ENCODE data around the gene SAMD11. TPM values are rescaled to one million over a fixed set of nuclear protein-coding genes. Genes with fewer than 3 reads are reported as not detected.

Gene SAMD11
- total RNA-seq, 1 experiment from 2014 or later: 256 TPM

DNA sequence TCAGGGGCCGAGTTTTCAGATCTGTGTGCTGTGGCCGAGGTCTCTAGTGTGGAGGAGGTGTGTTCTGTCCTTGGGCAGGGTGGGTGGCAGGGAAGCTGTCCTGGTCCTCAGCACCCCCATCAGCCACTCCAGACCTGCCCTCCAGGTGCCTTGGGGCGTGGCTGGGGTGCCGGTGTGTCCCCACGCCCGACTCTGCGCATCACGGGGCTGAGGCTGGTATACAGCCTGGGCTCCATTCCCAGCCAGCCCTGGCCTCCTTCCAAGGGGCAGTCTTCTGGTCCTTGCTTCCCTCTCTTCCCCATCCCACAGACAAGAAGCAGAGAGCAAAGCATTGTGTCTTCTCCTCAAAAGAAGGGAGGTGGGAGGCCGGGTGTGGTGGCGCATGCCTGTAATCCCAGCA is 4.0 kb downstream of the SAMD11 start:
- H3K36me3 ChIP-seq: peaks cover 71% of the 10 kb centered on the region
- H3K9me3 ChIP-seq (replicated peaks): no peaks in the 10 kb centered on the region; the same call in 1 of the 2 replicates
- H3K4me3 ChIP-seq: no peak overlapping the region
- H3K27ac ChIP-seq: no peak overlapping the region
- H3K27me3 ChIP-seq (replicated peaks): no peaks in the 10 kb centered on the region
- peaks cover 34% of the 10 kb centered on the region for H3K4me1 ChIP-seq (replicated peaks)
- no peak for DNase-seq (ENCODE audit: low read depth in 1 of 2, low spot score in 2 of 2)

DNA sequence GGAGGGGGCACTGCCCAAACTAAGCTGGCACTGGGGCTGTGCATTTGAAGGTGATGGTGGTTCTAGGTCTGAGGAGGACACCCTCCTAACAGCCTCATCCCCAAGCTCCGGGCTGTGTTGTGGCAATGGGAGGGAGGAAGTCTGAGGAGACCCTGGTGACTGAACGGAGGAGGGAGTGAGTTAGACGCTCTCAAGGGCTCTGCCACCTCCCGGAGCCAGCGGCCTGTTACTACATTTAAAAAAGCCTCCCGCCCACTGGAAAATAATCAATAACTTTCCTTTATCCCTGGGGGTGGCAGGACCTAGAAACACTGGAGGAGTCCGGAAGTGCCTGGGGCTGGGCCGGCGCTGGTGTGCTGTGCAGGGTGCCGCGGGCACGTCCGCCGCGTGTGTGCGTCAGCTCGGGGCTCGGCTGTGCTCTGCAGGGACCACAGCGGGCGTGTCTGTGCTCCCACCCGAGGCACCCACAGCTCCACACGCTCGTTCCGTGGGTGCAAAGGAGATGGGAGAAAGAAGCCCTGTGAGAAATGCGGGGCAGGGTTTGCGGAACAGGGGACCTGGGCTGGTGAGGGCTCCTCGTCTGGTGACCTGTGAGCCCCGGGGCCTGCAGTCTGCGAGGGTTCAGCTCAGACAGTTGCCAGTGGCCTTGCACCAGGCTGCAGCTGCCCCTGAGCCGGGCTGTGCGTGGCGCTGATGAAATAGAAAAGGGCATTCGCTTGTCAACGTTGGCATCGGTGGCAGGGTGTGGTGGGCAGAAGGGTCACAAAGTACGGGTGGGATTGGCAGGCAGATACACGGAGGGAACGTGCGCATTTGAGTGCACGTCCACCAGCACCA is 5.3 kb downstream of the SAMD11 start:
- no peak for DNase-seq (ENCODE audit: low read depth in 1 of 2, low spot score in 2 of 2)
- peaks cover 21% of the 10 kb centered on the region for H3K4me1 ChIP-seq (replicated peaks)
- H3K9me3 ChIP-seq (replicated peaks): no peaks in the 10 kb centered on the region; the same call in 1 of the 2 replicates
- no peaks in the 10 kb centered on the region for H3K27me3 ChIP-seq (replicated peaks)
- H3K36me3 ChIP-seq: peaks cover 68% of the 10 kb centered on the region
- H3K27ac ChIP-seq: no peak overlapping the region
- H3K4me3 ChIP-seq: no peak overlapping the region

DNA sequence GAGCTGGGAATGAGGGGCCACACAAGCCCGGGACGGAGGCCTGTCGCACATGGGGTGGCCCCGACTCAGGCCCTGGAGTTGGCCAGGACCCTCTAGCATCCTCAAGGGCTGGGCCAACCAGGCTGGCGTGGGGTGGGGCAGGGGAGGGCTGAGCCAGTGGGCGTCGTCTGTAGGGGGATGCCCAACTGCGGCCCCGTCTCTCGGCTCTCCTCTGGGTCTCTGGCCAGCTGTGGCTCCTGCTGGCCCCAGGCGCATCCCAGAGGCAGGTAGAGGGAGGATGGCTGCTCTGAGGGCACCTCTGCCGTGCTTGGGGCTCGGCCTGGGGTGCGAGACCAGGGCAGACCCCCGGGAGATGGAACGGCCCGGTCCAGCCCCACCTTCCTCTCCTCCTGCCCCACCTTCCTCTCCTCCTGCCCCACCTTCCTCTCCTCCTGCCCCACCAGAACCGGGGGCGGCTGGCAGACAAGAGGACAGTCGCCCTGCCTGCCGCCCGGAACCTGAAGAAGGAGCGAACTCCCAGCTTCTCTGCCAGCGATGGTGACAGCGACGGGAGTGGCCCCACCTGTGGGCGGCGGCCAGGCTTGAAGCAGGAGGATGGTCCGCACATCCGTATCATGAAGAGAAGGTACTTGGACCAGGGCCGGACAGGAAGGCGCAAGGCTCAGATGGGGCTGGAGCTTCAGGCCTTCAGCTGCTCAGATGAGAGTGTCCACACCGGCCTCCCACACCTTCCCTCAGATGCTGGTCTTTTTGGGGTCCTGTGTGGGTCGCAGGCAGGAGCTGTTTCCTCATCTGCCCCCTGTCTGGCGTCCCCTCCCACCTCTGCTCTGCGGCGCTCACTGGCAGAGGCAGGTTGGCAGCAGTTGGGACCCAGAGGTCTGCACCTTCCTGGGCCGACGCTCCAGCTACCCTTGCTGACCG is 6.2 kb downstream of the SAMD11 start:
- Histone ChIP-seq H3K27me3 (replicated peaks) (no peaks in the 10 kb centered on the region), H3K4me3 (no peak overlapping the region), H3K9me3 (replicated peaks) (no peaks in the 10 kb centered on the region), H3K27ac (no peak overlapping the region), H3K4me1 (replicated peaks) (peaks cover 16% of the 10 kb centered on the region), H3K36me3 (peaks cover 59% of the 10 kb centered on the region)
- DNase-seq (ENCODE audit: low read depth in 1 of 2, low spot score in 2 of 2): no peak

DNA sequence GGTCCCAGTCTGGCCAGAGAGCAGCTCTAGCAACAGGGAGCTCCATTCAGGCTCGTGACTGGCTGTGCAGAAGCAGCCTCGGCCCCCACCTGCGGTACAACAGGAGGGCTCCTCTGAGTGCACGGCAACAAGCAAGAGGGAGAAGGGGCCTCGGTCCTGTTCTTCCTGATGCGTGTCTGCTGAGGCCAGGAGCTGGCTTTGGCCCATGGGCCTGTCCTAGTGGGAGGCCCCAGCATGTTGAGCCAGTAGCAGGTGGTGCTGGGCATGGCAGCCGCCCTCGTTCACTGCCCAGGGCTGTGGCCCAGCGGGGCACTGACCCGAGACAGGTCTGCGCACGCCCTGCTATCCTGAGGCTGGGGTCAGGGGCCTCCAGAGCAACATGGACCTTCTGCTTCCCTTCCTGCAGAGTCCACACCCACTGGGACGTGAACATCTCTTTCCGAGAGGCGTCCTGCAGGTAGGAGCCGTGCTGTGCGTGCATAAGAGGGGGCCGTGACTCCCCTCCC is 7.0 kb downstream of the SAMD11 start:
- Histone ChIP-seq H3K9me3 (replicated peaks) (no peaks in the 10 kb centered on the region), H3K4me1 (replicated peaks) (peaks cover 19% of the 10 kb centered on the region), H3K36me3 (peaks cover 58% of the 10 kb centered on the region), H3K27ac (no peak overlapping the region), H3K4me3 (no peak overlapping the region), H3K27me3 (replicated peaks) (no peaks in the 10 kb centered on the region)
- no peak for DNase-seq (ENCODE audit: low read depth in 1 of 2, low spot score in 2 of 2)

DNA sequence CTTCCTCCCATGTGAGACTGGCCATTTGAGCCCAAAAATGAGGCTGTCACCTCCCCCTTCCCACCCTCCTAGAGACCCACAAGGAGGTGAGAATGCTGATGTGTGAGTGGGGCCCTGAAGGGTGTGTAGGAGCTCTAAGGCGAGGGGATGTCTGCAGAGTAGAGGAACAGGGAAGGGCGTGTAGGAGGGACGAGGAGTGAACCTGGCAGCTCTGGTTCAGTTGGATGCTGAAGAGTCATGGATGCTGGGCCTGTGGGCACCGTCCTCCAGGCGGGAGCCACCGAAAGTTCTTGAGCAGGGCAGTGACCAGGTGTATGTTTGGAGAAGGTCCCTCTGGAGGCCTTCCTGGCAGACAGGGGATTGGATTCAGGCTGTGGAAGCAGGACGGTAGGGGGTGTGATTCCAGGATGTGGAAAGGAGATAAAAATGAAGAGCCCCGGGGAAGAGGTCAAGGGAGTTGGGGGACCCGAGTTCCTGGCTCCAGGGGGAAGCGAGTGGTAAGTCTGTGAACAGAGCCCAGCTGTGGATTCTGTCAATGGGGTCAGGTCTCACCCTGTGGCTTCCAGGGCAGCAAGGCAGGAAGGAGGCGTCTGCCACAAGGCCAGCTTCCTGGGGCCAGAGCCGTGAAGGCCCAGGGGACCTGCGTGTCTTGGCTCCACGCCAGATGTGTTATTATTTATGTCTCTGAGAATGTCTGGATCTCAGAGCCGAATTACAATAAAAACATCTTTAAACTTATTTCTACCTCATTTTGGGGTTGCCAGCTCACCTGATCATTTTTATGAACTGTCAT is 7.9 kb downstream of the SAMD11 start:
- no peaks in the 10 kb centered on the region for H3K27me3 ChIP-seq (replicated peaks)
- no peaks in the 10 kb centered on the region for H3K9me3 ChIP-seq (replicated peaks)
- H3K27ac ChIP-seq: no peak overlapping the region
- no peak for DNase-seq (ENCODE audit: low read depth in 1 of 2, low spot score in 2 of 2)
- H3K4me3 ChIP-seq: no peak overlapping the region
- H3K36me3 ChIP-seq: peaks cover 51% of the 10 kb centered on the region
- H3K4me1 ChIP-seq (replicated peaks): peaks cover 17% of the 10 kb centered on the region

DNA sequence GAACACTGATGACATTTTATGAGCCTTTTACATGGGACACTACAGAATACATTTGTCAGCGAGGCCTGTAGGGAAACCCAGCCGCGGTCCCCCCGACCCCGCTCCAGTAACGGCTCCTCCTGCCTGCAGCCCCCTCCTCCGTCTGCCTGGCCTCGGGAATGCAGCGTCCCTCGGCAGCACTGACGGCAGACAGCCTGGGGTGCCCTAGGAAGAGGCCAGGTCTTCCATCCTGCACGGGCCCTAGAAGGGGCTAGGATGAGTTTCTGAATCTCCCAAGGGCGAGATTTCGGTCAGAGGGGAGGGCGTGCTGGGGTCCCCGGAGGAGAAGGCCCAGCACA is 8.4 kb downstream of the SAMD11 start:
- Histone ChIP-seq H3K27me3 (replicated peaks) (no peaks in the 10 kb centered on the region), H3K4me1 (replicated peaks) (peaks cover 20% of the 10 kb centered on the region), H3K9me3 (replicated peaks) (no peaks in the 10 kb centered on the region), H3K27ac (no peak overlapping the region), H3K36me3 (peaks cover 50% of the 10 kb centered on the region), H3K4me3 (no peak overlapping the region)
- DNase-seq (ENCODE audit: low read depth in 1 of 2, low spot score in 2 of 2): no peak

DNA sequence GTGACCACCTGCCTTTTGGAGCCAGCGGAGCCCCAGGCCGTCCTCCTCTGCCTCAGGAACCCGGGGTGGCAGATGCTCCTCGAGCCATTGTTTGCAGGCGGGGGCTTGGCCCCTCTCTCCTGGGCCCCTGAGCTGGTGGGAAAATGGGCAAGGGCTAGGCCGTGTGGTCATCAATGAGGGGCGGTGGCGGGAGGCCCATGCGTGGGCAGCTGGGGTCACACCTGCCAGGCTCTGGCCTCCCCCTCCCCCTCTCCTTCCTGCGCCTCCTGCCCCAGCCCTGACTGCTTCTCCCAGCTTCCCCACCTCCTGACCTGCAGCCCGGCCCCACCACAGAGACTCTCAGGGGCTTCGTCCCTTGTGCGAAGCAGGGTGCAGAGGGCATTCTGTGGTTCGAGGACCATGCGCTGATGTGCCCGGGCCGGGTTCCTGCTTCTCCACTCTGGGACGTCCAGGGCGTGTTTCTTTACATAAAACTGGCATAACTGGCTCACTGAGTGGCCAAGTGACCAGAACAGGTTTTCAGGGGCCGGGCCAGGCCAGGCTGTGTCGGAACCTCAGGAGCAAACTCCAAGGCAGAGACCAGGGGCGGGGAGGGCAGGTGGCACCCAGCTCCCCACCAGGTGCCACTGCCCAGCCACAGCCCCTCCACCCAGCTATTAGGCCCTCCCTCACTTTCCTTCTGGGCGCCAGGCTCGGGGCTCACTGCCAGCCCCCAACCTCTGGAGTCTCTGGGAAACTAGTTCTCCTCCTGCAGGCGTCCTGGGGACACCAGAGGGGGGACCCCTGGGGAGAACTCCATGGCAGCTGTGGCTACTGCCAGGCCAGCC is 9.3 kb downstream of the SAMD11 start:
- H3K27ac ChIP-seq: no peak overlapping the region
- peaks cover 46% of the 10 kb centered on the region for H3K36me3 ChIP-seq
- DNase-seq (ENCODE audit: low read depth in 1 of 2, low spot score in 2 of 2): no peak
- no peak overlapping the region for H3K4me3 ChIP-seq
- H3K27me3 ChIP-seq (replicated peaks): no peaks in the 10 kb centered on the region
- H3K9me3 ChIP-seq (replicated peaks): no peaks in the 10 kb centered on the region
- peaks cover 27% of the 10 kb centered on the region for H3K4me1 ChIP-seq (replicated peaks)

DNA sequence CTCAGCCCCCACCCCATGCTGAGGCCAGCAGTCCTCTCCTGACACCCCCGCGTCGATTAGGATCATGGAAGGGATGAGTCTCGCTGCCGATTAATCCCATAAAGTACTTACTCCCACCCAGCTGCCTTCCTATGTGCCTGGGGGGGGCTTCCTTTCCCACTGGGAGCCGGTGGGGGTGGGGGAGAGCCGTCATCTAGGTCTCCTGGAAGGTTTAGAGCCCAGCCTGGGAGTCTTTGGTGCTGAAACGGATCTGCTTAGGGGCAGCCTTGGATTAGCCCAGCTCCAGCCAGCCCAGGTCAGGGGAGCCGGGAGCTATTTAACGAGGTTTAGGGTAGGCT is 9.8 kb downstream of the SAMD11 start:
- no peak for DNase-seq (ENCODE audit: low read depth in 1 of 2, low spot score in 2 of 2)
- Histone ChIP-seq H3K4me3 (no peak overlapping the region), H3K4me1 (replicated peaks) (peaks cover 32% of the 10 kb centered on the region), H3K36me3 (peaks cover 42% of the 10 kb centered on the region), H3K27ac (no peak overlapping the region), H3K9me3 (replicated peaks) (no peaks in the 10 kb centered on the region), H3K27me3 (replicated peaks) (no peaks in the 10 kb centered on the region)

DNA sequence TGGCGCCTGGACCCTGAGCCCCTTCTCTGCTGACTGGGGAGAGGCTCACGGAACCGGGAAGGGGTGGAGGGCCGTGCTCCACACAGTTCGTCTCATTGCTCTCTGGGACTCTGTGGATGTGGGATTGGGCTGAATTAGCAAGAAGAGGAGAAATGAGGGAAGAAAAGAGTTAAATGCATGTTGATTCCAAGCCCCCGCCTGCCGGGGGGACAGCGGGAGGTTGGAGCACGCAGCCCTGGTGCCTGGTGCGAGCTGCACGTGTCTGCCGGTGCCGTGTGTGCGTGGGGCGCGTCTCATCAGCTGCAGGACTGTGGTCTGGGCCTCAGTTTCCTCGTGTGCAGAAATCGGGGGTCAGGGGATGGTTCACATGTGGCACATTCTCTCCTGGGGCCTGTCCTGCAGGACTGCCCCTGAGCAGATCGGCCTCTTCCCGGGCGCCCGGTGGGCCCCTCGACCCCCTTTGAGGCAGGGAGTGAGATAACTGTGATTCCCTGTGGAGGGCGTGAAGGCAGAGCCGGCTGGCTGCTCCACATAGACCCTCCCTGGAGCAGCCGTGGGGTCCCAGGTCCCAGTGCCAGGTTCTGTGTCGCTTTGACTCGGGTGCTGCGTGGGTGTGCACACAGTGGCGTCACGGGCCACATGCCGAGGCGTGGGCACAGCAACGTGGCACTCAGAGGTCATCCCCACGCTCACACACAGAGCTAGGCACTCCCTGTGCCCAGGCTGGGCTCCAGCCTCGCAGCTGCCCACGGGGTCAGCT is 11.4 kb downstream of the SAMD11 start:
- no peak for DNase-seq (ENCODE audit: low read depth in 1 of 2, low spot score in 2 of 2)
- H3K27ac ChIP-seq: no peak overlapping the region
- H3K4me1 ChIP-seq (replicated peaks): peaks cover 47% of the 10 kb centered on the region
- no peak overlapping the region for H3K4me3 ChIP-seq
- H3K27me3 ChIP-seq (replicated peaks): no peaks in the 10 kb centered on the region
- H3K36me3 ChIP-seq: peaks cover 47% of the 10 kb centered on the region
- H3K9me3 ChIP-seq (replicated peaks): no peaks in the 10 kb centered on the region

DNA sequence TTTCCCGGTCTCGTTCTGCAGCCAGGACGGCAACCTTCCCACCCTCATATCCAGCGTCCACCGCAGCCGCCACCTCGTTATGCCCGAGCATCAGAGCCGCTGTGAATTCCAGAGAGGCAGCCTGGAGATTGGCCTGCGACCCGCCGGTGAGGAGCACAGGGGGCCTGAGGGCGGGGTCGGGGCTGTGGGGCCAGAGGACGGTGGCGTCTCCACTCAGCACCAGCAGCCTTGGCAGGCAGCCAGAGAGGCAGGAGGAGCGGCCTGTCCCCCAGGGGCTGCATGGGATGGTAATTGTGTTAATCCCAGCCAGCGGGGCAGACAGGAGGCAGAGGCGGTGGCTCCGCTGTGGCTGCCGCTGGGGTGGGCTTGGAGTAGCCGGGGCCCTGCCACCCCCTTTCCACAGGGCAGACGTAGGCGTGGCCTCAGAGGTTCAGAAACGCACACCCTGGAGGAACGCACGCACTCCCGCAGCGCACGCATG is 12.1 kb downstream of the SAMD11 start:
- peaks cover 4% of the 10 kb centered on the region for H3K9me3 ChIP-seq (replicated peaks)
- H3K4me1 ChIP-seq (replicated peaks): peaks cover 52% of the 10 kb centered on the region
- no peak overlapping the region for H3K4me3 ChIP-seq
- peak; percentile 77 to 93 for DNase-seq (ENCODE audit: low read depth in 1 of 2, low spot score in 2 of 2)
- no peaks in the 10 kb centered on the region for H3K27me3 ChIP-seq (replicated peaks)
- no peak overlapping the region for H3K27ac ChIP-seq
- H3K36me3 ChIP-seq: peaks cover 46% of the 10 kb centered on the region

DNA sequence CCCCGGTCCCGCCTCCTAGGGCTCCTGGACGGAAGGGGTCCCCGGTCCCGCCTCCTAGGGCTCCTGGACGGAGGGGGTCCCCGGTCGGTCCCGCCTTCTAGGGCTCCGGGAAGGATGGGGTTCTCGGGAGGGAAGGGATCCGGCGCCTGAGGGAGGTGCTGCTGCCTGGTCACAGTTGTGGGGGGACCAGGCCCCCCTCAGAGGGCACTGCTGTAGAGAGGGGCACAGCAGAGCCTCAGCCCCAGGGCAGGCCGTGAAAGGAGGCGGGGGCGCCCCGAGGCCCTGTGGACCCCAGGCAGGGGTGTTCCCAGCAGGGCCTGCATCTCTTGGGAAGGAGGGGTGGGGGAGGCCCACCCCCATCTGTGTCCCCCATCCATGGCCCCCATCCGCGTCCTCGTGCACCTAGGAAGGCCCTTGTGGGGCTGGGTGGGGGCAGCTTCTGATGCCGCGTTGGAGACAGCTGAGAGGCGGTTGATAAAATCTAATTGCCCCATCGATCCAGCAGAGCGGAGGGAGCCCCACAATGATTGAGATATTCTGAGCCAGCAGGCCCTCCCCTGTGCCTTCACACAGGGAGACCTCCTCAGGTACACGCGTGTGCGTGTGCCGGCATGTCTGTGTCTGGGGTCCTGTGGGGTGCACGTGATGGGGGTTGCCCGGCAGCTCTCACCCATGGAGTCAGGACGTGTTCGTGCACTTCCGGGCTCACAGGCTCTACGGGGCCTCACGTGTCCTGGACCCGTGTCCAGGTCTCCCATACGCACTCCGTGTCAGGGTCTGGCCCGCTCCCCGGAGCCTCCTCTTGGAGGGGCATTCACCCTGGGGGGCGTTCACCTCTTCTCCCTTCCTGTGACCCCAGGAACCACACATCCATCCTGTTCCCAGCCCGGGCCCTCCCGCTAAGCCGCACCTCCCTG is 12.9 kb downstream of the SAMD11 start:
- peaks cover 5% of the 10 kb centered on the region for H3K9me3 ChIP-seq (replicated peaks)
- no peaks in the 10 kb centered on the region for H3K27me3 ChIP-seq (replicated peaks)
- peaks cover 58% of the 10 kb centered on the region for H3K4me1 ChIP-seq (replicated peaks)
- no peak overlapping the region for H3K4me3 ChIP-seq
- peaks cover 47% of the 10 kb centered on the region for H3K36me3 ChIP-seq
- no peak for DNase-seq (ENCODE audit: low read depth in 1 of 2, low spot score in 2 of 2)
- H3K27ac ChIP-seq: no peak overlapping the region

All from SJSA1 (cell line).